Stimulated activated CD8-positive, alpha-beta memory T cell treated with anti-CD3 and anti-CD28 coated beads, Interleukin-15, amount 100 ng/mL, for 24 hours (primary cell): ENCODE results near the gene LCOR.
A peak's percentile ranks its signal among the peaks of the same experiment; 100 is the strongest.
"Not testable (repeated sequence)": the region's sequence is repeated elsewhere in the genome, so short reads cannot be mapped to it uniquely, and the experiment has no call there.

Experiments used
- DNase-seq: peaks from one replicate; pipeline ENCODE4 v3.0.0-alpha.2; 2020; ENCODE audit warnings: low read depth

The LCOR gene

GRCh38 chr10:97013983-97014382, 181.9 kb downstream of the LCOR start:
- no peak for DNase-seq

GRCh38 chr10:97015240-97015639, 183.1 kb downstream of the LCOR start:
- no peak for DNase-seq

GRCh38 chr10:97016728-97017473, 184.8 kb downstream of the LCOR start:
- no peak for DNase-seq

- no peak for DNase-seq
Observed at GRCh38 chr10:97017474-97017903, 185.4 kb downstream of the LCOR start.

GRCh38 chr10:97018251-97019212, 186.4 kb downstream of the LCOR start:
- DNase-seq = no peak

- DNase-seq = no peak
Observed at GRCh38 chr10:97019213-97019844, 187.2 kb downstream of the LCOR start.

GRCh38 chr10:97020452-97021400, 188.6 kb downstream of the LCOR start:
- DNase-seq = no peak

- no peak for DNase-seq
Observed at GRCh38 chr10:97022616-97023015, 190.5 kb downstream of the LCOR start.

GRCh38 chr10:97023401-97024167, 191.5 kb downstream of the LCOR start:
- DNase-seq = no peak

GRCh38 chr10:97024168-97025073, 192.3 kb downstream of the LCOR start:
- DNase-seq = no peak

- peak; percentile 14 for DNase-seq
Observed at GRCh38 chr10:97025613-97026242, 193.6 kb downstream of the LCOR start.

- no peak for DNase-seq
Observed at GRCh38 chr10:97028126-97028831, 196.2 kb downstream of the LCOR start.

GRCh38 chr10:97028832-97029178, 196.7 kb downstream of the LCOR start:
- no peak for DNase-seq

- no peak for DNase-seq
Observed at GRCh38 chr10:97029271-97029670, 197.2 kb downstream of the LCOR start.

GRCh38 chr10:97030894-97031293, 198.8 kb downstream of the LCOR start:
- DNase-seq = no peak

- no peak for DNase-seq
Observed at GRCh38 chr10:97031459-97031858, 199.4 kb downstream of the LCOR start.

GRCh38 chr10:97032624-97033023, 200.5 kb downstream of the LCOR start:
- DNase-seq = no peak

- not testable (repeated sequence) for DNase-seq
Observed at GRCh38 chr10:97033841-97034240, 201.7 kb downstream of the LCOR start.
